ENCODE measurements around the gene DMRTB1. TPM values are rescaled to one million over a fixed set of nuclear protein-coding genes. Genes with fewer than 3 reads are reported as not detected.

DMRTB1 gene
- polyA plus RNA-seq, 1 donor: not detected

DNA sequence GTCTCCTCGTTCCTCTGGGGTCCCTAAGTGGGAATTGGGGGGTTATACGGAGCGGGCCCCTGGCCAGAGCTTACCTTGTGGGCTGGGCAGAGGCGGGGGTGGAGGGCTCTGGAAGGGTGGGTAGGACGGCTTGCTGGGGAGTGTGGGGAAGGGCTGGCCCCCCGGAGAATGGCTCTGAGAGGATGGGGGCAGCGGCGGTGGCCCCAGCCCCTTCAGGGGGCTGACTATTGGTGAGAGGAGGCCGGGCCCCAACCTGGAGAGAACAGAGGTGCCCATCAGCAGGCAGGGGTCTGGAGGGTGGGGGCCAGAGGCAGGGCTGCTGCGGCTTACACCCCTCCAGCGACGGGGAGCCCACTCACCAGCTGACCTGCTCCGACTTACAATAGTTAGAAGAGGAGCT lies 50.6 kb downstream of the DMRTB1 start:
- no CpG with 5 or more reads among the region's 13 CpGs for WGBS (ENCODE audit: insufficient coverage, low lambda C conversion rate)
- Histone ChIP-seq H3K4me1 (ENCODE audit: control insufficient read depth, insufficient read depth, low read length) (peaks cover 3% of the 10 kb centered on the region), H3K9me3 (ENCODE audit: control insufficient read depth, low read depth, low read length) (no peaks in the 10 kb centered on the region), H3K36me3 (ENCODE audit: control insufficient read depth, insufficient read depth, low read length) (no peaks in the 10 kb centered on the region), H3K4me3 (ENCODE audit: low read length) (no peak overlapping the region), H3K27me3 (ENCODE audit: control insufficient read depth, insufficient read depth, low read length) (no peaks in the 10 kb centered on the region), H3K27ac (ENCODE audit: low read length) (no peak overlapping the region)
- no peak for DNase-seq

DNA sequence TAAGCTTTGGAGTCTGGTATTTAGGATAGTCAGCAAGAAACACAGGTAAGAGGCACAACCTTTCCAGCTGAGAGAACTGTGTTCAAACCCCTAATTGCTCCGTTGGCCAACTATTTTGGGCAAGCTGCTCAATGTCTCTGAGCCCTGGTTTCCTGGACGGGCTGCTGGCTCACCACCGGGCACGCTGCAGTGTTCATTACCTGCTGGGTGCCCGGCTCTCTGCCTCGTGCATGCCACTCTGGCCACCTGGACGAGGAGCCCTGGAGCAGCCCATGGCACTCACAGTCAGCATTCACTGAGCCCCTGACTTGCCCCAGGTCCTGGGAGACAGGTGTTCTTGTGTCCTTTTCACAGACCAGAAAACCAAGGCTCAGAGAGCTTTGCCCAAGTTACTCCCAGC lies 51.0 kb downstream of the DMRTB1 start:
- no CpG with 5 or more reads among the region's 7 CpGs for WGBS (ENCODE audit: insufficient coverage, low lambda C conversion rate)
- Histone ChIP-seq H3K4me3 (ENCODE audit: low read length) (no peak overlapping the region), H3K36me3 (ENCODE audit: control insufficient read depth, insufficient read depth, low read length) (no peaks in the 10 kb centered on the region), H3K4me1 (ENCODE audit: control insufficient read depth, insufficient read depth, low read length) (peaks cover 3% of the 10 kb centered on the region), H3K27ac (ENCODE audit: low read length) (no peak overlapping the region), H3K9me3 (ENCODE audit: control insufficient read depth, low read depth, low read length) (no peaks in the 10 kb centered on the region), H3K27me3 (ENCODE audit: control insufficient read depth, insufficient read depth, low read length) (no peaks in the 10 kb centered on the region)
- no peak for DNase-seq

DNA sequence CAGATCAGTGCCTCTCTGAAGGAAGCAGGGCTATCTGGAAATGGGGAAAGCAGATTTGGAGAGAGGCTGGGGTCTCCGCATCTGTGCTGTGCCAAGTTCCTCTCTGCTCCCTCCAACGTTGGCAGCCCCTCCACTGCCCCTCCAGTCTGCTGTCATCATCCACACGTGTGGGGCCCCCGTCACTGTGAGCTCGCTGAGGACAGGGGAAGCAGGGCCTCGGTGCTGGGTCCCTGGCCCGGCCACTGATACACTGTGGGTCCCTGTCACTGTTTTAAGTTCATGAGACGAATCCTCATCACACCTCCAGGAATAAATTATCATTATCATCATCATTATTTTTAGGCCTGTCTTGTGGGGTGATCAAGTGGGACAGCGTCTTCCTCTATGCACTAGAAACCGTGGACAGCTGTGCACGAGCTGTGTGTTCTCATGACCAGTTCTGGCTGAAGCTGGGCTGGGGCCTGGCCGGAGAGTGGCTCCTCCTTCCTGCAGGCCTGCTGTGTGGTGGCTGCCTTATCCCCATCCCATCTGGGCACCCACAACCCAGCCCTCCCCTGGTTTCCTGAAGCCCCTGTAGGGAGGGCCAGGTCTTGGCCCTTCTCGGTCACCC lies 52.2 kb downstream of the DMRTB1 start:
- no peak for DNase-seq
- no peaks in the 10 kb centered on the region for H3K36me3 ChIP-seq (ENCODE audit: control insufficient read depth, insufficient read depth, low read length)
- H3K4me3 ChIP-seq (ENCODE audit: low read length): no peak overlapping the region
- H3K9me3 ChIP-seq (ENCODE audit: control insufficient read depth, low read depth, low read length): no peaks in the 10 kb centered on the region
- no CpG with 5 or more reads among the region's 13 CpGs for WGBS (ENCODE audit: insufficient coverage, low lambda C conversion rate)
- no peaks in the 10 kb centered on the region for H3K27me3 ChIP-seq (ENCODE audit: control insufficient read depth, insufficient read depth, low read length)
- peaks cover 3% of the 10 kb centered on the region for H3K4me1 ChIP-seq (ENCODE audit: control insufficient read depth, insufficient read depth, low read length)
- no peak overlapping the region for H3K27ac ChIP-seq (ENCODE audit: low read length)

DNA sequence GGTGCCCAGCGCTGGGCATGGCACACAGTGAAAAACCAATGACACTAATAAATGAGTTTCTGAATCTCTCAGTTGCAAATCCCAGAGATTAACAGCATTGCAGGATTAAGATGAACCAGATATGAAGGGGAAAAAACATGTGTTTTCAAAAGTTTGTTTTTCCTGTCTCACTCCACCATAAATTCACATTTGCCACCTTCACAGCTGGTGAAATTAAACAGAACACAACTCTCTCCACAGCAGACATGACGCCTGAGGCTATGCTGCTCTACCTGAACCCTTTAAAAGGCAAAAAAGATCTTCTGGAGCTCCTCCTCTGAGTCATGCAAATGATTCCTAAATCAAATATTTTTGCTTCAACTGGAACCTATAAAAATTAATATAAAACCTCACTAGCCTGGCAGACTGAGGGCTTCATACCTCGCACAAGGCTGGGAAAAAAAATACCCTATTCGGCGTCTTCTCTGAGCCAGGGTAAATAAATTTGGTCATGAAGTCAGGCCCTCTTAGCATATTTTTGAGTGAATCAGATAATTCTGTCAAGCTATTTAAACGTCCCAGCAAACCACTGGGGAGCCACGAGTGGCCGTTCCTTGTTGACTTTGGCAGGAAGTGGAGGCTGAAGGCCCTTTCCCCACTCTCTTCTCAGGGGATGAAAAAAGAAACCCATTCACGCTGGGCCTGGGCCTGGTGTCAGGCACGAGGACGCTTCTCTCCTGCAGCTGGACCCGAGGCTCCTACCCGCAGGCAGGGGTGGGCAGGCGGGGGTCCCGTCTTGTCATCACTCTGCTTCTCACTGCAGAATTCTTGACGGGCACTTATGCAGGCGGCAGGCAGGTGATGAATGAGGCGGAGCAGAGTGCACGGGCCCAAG lies 53.0 kb downstream of the DMRTB1 start:
- Histone ChIP-seq H3K27me3 (ENCODE audit: control insufficient read depth, insufficient read depth, low read length) (no peaks in the 10 kb centered on the region), H3K36me3 (ENCODE audit: control insufficient read depth, insufficient read depth, low read length) (no peaks in the 10 kb centered on the region), H3K27ac (ENCODE audit: low read length) (no peak overlapping the region), H3K9me3 (ENCODE audit: control insufficient read depth, low read depth, low read length) (no peaks in the 10 kb centered on the region), H3K4me1 (ENCODE audit: control insufficient read depth, insufficient read depth, low read length) (peaks cover 3% of the 10 kb centered on the region), H3K4me3 (ENCODE audit: low read length) (no peak overlapping the region)
- WGBS (ENCODE audit: insufficient coverage, low lambda C conversion rate): no CpG with 5 or more reads among the region's 19 CpGs
- DNase-seq: no peak

DNA sequence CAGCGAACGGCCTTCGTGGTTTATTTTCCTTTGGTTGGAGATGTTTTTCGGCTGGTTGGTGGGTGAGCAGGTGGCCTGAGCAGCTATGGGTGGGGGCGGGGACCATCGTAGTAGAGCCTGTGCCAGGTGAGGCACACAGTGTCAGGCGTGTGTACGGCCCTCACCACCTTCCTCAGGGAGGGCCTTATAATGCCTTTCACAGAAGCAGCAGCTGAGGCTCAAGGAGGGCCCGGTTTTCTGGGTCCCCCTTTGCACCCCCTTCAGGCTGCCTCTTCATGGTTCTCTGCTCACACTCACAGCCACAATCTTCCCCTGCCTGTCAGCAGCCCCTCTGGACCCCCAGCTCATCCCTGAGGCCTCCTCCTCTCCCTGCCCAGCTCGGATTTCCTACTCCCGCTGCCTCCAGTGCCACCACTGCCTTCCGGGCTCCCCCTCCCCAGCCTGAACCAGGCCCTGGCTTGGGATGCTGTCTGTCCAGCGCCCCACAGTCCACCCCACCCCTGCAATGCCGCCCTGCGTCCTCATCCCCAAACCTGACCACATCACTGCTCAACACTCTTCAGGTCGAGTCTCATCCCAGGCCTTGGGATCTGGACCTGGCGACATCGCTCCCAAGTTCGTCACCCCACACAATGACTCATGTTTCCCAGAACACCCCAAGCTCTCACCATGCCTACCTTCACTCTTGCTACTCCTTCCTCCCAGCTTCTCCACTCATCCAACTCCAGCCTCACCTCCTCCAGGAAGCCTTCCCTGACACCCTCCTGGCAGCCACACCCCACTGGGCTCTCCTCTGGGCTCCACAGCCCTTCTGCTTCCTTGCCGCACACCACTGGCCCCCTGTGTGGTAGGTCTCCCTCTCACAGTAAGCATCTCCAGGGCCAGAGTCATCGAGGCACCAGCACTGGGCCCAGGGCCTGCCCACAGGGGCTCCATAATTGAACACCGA lies 53.9 kb downstream of the DMRTB1 start:
- Histone ChIP-seq H3K9me3 (ENCODE audit: control insufficient read depth, low read depth, low read length) (no peaks in the 10 kb centered on the region), H3K27ac (ENCODE audit: low read length) (no peak overlapping the region), H3K4me3 (ENCODE audit: low read length) (no peak overlapping the region), H3K4me1 (ENCODE audit: control insufficient read depth, insufficient read depth, low read length) (peaks cover 3% of the 10 kb centered on the region), H3K36me3 (ENCODE audit: control insufficient read depth, insufficient read depth, low read length) (no peaks in the 10 kb centered on the region), H3K27me3 (ENCODE audit: control insufficient read depth, insufficient read depth, low read length) (no peaks in the 10 kb centered on the region)
- no peak for DNase-seq
- no CpG with 5 or more reads among the region's 22 CpGs for WGBS (ENCODE audit: insufficient coverage, low lambda C conversion rate)

DNA sequence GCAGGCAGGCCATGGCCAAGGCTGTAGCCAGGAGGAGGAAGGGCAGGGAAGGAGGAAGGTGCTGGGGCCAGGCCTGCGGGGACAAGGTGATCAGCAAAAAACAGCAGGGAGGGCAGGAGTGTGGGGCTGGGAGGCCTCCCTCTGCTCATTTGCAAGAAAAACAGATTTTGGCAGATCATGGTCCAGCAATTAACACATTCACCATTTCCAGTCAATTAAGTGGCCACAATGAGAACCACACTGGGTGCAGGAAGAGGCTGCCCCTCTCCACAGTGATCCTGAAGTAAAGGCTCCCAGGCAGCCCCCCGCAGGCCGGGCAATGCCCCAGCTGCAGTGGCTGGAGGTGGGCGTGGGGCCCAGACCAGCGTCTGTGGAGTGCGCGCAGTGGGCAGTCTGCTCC lies 54.6 kb downstream of the DMRTB1 start:
- DNase-seq: no peak
- Histone ChIP-seq H3K9me3 (ENCODE audit: control insufficient read depth, low read depth, low read length) (no peaks in the 10 kb centered on the region), H3K4me1 (ENCODE audit: control insufficient read depth, insufficient read depth, low read length) (peaks cover 3% of the 10 kb centered on the region), H3K27ac (ENCODE audit: low read length) (no peak overlapping the region), H3K27me3 (ENCODE audit: control insufficient read depth, insufficient read depth, low read length) (no peaks in the 10 kb centered on the region), H3K4me3 (ENCODE audit: low read length) (no peak overlapping the region), H3K36me3 (ENCODE audit: control insufficient read depth, insufficient read depth, low read length) (no peaks in the 10 kb centered on the region)
- no CpG with 5 or more reads among the region's 7 CpGs for WGBS (ENCODE audit: insufficient coverage, low lambda C conversion rate)

DNA sequence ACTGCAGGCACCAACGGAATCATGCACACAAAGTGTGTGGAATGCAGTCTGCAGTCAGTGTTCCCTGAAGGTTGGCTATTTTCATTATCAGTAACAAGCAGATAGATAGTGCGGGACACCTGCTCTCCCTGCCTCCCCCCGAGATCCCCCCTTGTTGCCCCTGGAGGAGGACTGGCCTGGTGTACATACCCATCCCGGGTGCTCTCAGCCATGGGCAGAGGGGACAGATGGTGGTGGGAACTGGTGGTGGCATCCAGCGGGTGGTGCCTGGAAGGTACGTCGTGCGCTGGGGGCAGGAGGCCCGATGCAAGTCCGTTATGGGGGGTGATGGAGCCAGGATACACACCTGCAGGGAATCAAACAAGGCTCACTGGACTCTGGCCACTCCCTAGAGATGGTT lies 55.2 kb downstream of the DMRTB1 start:
- no peaks in the 10 kb centered on the region for H3K9me3 ChIP-seq (ENCODE audit: control insufficient read depth, low read depth, low read length)
- no CpG with 5 or more reads among the region's 10 CpGs for WGBS (ENCODE audit: insufficient coverage, low lambda C conversion rate)
- no peak overlapping the region for H3K4me3 ChIP-seq (ENCODE audit: low read length)

DNA sequence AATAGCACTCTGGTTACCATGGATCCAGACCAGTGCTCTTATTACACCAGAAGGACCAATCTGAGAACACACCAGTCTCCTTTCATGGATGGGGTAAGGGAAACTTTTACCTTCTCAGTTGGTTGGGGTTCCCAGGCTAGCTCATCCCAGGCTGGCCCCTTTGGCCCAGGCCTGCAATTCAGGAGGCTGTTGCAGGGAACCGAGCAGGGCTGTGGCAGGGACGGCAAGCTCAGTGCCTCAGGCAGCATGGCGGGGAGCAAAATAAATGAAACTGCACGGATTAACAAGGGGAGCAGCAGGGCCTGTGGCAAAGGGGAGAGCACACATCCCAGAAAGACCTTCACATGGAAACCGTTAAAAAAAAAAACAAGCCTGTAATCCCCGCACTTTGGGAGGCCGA lies 57.0 kb downstream of the DMRTB1 start:
- no peak overlapping the region for H3K27ac ChIP-seq (ENCODE audit: low read length)
- no peaks in the 10 kb centered on the region for H3K27me3 ChIP-seq (ENCODE audit: control insufficient read depth, insufficient read depth, low read length)
- no peaks in the 10 kb centered on the region for H3K9me3 ChIP-seq (ENCODE audit: control insufficient read depth, low read depth, low read length)
- H3K4me3 ChIP-seq (ENCODE audit: low read length): no peak overlapping the region
- H3K4me1 ChIP-seq (ENCODE audit: control insufficient read depth, insufficient read depth, low read length): peaks cover 4% of the 10 kb centered on the region
- no CpG with 5 or more reads among the region's 7 CpGs for WGBS (ENCODE audit: insufficient coverage, low lambda C conversion rate)
- no peak for DNase-seq
- no peaks in the 10 kb centered on the region for H3K36me3 ChIP-seq (ENCODE audit: control insufficient read depth, insufficient read depth, low read length)

More for the DNA sequence above, 55.2 kb downstream of the DMRTB1 start:
- H3K4me1 ChIP-seq (ENCODE audit: control insufficient read depth, insufficient read depth, low read length): peaks cover 6% of the 10 kb centered on the region
- H3K36me3 ChIP-seq (ENCODE audit: control insufficient read depth, insufficient read depth, low read length): no peaks in the 10 kb centered on the region
- no peaks in the 10 kb centered on the region for H3K27me3 ChIP-seq (ENCODE audit: control insufficient read depth, insufficient read depth, low read length)
- DNase-seq: no peak
- H3K27ac ChIP-seq (ENCODE audit: low read length): no peak overlapping the region

Measured in large intestine (tissue), 3 donors.